Measurements from ENCODE around the gene MED12L.

- TF ChIP-seq POLR2A (IDR thresholded peaks at IDR 0.05) = no peak
- TF ChIP-seq, protein P1, sequence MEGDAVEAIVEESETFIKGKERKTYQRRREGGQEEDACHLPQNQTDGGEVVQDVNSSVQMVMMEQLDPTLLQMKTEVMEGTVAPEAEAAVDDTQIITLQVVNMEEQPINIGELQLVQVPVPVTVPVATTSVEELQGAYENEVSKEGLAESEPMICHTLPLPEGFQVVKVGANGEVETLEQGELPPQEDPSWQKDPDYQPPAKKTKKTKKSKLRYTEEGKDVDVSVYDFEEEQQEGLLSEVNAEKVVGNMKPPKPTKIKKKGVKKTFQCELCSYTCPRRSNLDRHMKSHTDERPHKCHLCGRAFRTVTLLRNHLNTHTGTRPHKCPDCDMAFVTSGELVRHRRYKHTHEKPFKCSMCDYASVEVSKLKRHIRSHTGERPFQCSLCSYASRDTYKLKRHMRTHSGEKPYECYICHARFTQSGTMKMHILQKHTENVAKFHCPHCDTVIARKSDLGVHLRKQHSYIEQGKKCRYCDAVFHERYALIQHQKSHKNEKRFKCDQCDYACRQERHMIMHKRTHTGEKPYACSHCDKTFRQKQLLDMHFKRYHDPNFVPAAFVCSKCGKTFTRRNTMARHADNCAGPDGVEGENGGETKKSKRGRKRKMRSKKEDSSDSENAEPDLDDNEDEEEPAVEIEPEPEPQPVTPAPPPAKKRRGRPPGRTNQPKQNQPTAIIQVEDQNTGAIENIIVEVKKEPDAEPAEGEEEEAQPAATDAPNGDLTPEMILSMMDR (IDR thresholded peaks at IDR 0.05) = no peak
Observed at GRCh38 chr3:151145713-151146070, 60.2 kb downstream of the MED12L start.

Data from gastroesophageal sphincter (tissue), 3 donors.